HG03442 (cell line): ENCODE measurements around the gene CAVIN1.
"Not testable (repeated sequence)": the region's sequence is repeated elsewhere in the genome, so short reads cannot be mapped to it uniquely, and the experiment has no call there.

Experiments
- ATAC-seq: cut with Tn5 transposase; IDR thresholded peaks from one replicate; pipeline ENCODE4 v1.9.1; 2021; ENCODE audit warnings: mild to moderate bottlenecking, moderate library complexity; ENCODE audit not compliant: unreplicated experiment

Gene CAVIN1

GRCh38 chr17:42406615-42407288 lies 16.3 kb downstream of the CAVIN1 start:
- no peak for ATAC-seq

GRCh38 chr17:42405963-42406495 lies 17.0 kb downstream of the CAVIN1 start:
- ATAC-seq, result no peak

GRCh38 chr17:42405076-42405475 lies 18.0 kb downstream of the CAVIN1 start:
- ATAC-seq, result no peak

- no peak for ATAC-seq
Observed at GRCh38 chr17:42404326-42405055, 18.6 kb downstream of the CAVIN1 start.

- ATAC-seq, result no peak
Observed at GRCh38 chr17:42403150-42403549, 19.9 kb downstream of the CAVIN1 start.

- ATAC-seq, result no peak
Observed at GRCh38 chr17:42402117-42402516, 20.9 kb downstream of the CAVIN1 start.

- ATAC-seq, result not testable (repeated sequence)
Observed at GRCh38 chr17:42400844-42401375, 22.1 kb downstream of the CAVIN1 start.

GRCh38 chr17:42399948-42400843 lies 22.9 kb downstream of the CAVIN1 start:
- no peak for ATAC-seq

- ATAC-seq, result no peak
Observed at GRCh38 chr17:42399121-42399520, 23.9 kb downstream of the CAVIN1 start.

- not testable (repeated sequence) for ATAC-seq
Observed at GRCh38 chr17:42395601-42396000, 27.5 kb downstream of the CAVIN1 start.

- no peak for ATAC-seq
Observed at GRCh38 chr17:42394838-42395237, 28.2 kb downstream of the CAVIN1 start.

GRCh38 chr17:42392692-42393415 lies 30.2 kb downstream of the CAVIN1 start:
- ATAC-seq, result no peak

- ATAC-seq, result not testable (repeated sequence)
Observed at GRCh38 chr17:42391439-42391838, 31.6 kb downstream of the CAVIN1 start.

GRCh38 chr17:42389899-42390298 lies 33.2 kb downstream of the CAVIN1 start:
- ATAC-seq, result no peak

GRCh38 chr17:42389135-42389417 lies 34.0 kb downstream of the CAVIN1 start:
- ATAC-seq, result no peak

GRCh38 chr17:42388381-42389134 lies 34.5 kb downstream of the CAVIN1 start, which contains the start of gene STAT3:
TSS of gene STAT3 (minus strand) at chr17:42388442. CDS start at chr17:42348516, 39,926 bp downstream.
- peak; percentile 86 for ATAC-seq

- no peak for ATAC-seq
Observed at GRCh38 chr17:42387661-42388380, 35.2 kb downstream of the CAVIN1 start.

- ATAC-seq, result no peak
Observed at GRCh38 chr17:42386777-42387657, 36.0 kb downstream of the CAVIN1 start.
